ENCODE measurements around the gene PTX4.
"Not testable (repeated sequence)": the region's sequence is repeated elsewhere in the genome, so short reads cannot be mapped to it uniquely, and the experiment has no call there.

The PTX4 gene

DNA sequence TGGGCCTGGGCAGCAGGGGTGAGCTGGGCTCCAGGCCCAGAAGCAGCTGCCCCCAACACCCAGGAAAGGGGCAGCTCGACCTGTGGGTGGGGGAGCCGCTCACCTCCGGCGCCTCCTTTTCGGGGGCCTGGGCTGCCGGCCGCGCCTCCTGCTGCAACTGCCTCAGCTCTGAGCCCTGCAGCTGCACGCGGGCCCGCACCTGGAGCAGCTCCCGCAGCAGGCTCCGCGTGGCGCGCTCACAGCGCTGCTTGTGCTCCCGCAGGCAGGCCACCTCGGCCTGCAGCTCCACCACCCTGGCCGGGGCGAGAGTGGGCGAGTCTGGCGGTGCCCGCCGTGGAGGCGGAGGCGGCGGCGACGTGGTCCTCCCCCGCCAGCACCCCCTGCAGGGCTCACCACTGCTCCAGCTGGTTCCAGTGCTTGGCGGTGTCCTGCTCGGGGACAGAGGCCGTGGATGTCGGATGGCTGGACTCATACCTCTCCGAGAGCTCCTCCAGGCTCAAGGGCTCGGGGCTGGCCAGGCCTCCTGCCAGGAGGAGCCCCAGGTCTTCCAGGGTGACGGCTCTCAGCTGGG lies 45.3 kb downstream of the PTX4 start:
- Histone ChIP-seq H3K27me3 (replicated peaks; ENCODE audit: control insufficient read depth, insufficient read depth, low read length) (no peaks in the 10 kb centered on the region), H3K36me3 (ENCODE audit: control insufficient read depth, insufficient read depth, low read length) (peaks cover 3% of the 10 kb centered on the region), H3K4me3 (replicated peaks; ENCODE audit: low read depth, low read length) (no peak overlapping the region)
- DNase-seq (ENCODE audit: extremely low read depth, insufficient read length), result no peak
- TF ChIP-seq, protein P1, sequence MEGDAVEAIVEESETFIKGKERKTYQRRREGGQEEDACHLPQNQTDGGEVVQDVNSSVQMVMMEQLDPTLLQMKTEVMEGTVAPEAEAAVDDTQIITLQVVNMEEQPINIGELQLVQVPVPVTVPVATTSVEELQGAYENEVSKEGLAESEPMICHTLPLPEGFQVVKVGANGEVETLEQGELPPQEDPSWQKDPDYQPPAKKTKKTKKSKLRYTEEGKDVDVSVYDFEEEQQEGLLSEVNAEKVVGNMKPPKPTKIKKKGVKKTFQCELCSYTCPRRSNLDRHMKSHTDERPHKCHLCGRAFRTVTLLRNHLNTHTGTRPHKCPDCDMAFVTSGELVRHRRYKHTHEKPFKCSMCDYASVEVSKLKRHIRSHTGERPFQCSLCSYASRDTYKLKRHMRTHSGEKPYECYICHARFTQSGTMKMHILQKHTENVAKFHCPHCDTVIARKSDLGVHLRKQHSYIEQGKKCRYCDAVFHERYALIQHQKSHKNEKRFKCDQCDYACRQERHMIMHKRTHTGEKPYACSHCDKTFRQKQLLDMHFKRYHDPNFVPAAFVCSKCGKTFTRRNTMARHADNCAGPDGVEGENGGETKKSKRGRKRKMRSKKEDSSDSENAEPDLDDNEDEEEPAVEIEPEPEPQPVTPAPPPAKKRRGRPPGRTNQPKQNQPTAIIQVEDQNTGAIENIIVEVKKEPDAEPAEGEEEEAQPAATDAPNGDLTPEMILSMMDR (IDR thresholded peaks at IDR 0.05; ENCODE audit: insufficient read depth, low read length, poor library complexity, severe bottlenecking), result no peak

DNA sequence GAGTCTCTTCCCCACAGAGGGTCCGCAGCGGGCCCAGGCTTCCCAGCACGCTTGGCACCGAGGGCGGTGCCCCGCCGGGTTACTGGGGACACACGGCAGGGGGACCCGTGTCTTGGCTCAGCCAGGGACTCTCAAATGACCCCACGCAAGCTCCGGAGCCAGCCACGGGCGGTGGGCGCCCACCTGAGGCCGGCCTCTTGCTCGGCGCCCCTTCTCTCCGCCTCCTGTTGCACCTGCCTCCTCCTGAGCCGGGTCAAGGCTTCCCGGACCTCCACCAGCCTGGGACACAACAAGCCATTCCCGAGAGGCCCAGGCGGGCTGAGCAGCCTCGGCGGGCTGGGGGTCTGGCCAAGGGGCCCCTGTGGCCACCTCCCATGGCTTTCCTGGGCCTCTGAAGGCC lies 46.0 kb downstream of the PTX4 start:
- Histone ChIP-seq H3K36me3 (ENCODE audit: control insufficient read depth, insufficient read depth, low read length) (peaks cover 3% of the 10 kb centered on the region), H3K4me3 (replicated peaks; ENCODE audit: low read depth, low read length) (no peak overlapping the region), H3K27me3 (replicated peaks; ENCODE audit: control insufficient read depth, insufficient read depth, low read length) (no peaks in the 10 kb centered on the region)
- TF ChIP-seq, protein P1 (IDR thresholded peaks at IDR 0.05; ENCODE audit: insufficient read depth, low read length, poor library complexity, severe bottlenecking), result no peak
- no peak for DNase-seq (ENCODE audit: extremely low read depth, insufficient read length)

DNA sequence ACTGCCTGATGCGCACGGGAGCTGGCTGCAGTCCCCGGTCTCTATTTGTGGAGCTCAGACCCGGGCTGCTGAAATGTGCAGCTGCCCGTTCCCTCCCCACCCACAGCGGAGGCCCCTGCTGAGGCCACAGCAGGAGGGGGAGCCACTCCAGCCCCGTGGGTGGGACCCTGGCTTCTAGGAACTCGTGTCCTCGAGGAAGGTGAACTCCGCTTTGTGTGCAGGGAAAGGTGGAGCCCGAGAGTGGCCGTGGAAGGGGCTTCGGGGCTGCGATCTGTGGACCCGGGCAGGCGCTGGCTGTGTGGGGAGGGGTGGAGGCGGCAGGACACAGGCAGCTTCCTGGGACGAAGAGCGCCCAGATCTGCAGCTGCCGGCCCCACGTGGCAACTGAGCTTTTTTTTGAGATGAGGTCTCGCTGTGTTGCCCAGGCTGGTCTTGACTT lies 47.3 kb downstream of the PTX4 start:
- Histone ChIP-seq H3K27me3 (replicated peaks; ENCODE audit: control insufficient read depth, insufficient read depth, low read length) (no peaks in the 10 kb centered on the region), H3K36me3 (ENCODE audit: control insufficient read depth, insufficient read depth, low read length) (no peaks in the 10 kb centered on the region; the same call in none of the 2 replicates), H3K4me3 (replicated peaks; ENCODE audit: low read depth, low read length) (no peak overlapping the region)
- TF ChIP-seq, protein P1 (IDR thresholded peaks at IDR 0.05; ENCODE audit: insufficient read depth, low read length, poor library complexity, severe bottlenecking), result no peak
- DNase-seq (ENCODE audit: extremely low read depth, insufficient read length), result no peak

DNA sequence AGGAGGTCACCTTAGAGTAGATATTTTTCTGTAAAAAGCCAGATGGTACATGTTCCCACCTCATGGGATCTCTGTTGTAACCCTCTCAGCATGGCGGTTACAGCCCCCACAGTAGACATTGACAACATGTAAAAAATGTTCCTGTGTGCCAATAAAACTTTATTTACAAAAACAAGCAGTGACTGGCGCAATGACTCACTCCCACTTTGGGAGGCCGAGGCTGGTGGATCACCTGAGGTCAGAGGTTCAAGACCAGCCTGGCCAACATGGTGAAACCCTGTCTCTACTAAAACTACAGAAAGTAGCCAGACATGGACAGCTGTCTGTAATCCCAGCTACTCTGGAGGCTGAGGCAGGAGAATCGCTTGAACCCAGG lies 49.1 kb downstream of the PTX4 start:
- H3K36me3 ChIP-seq (ENCODE audit: control insufficient read depth, insufficient read depth, low read length); DNase-seq (ENCODE audit: extremely low read depth, insufficient read length); H3K27me3 ChIP-seq (replicated peaks; ENCODE audit: control insufficient read depth, insufficient read depth, low read length); H3K4me3 ChIP-seq (replicated peaks; ENCODE audit: low read depth, low read length): not testable (repeated sequence)

DNA sequence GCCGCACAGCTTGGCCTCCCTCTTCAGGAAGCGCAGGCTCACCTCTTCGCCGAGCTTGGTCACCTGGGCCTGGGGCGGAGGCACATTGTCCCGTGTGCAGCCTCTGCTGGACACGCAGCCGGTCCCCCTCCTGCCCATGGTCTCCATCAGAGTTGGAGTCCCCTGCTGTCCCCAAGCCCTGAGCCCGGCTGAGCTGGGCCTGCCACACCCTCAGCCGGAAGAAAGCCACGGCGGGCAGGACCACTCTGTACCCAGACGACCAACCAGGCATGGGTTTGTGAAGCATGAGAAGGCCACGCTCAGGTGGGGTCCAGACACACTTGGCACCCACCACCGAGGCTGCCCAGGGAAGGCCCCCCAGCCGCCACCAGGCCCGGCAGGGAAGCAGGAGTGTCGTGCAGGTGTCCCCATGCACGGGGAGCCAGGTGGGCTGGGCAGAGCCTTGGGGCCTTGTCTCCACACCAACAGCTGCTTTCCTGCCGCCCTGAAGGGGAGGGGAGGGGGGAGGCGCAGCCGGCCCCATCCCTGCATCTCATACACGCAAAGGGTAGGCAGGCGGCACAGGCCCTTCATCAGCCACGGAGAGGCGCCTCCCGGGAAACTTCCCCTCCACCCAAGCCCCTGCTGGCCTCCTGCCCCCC lies 49.6 kb downstream of the PTX4 start:
- H3K27me3 ChIP-seq (replicated peaks; ENCODE audit: control insufficient read depth, insufficient read depth, low read length), result no peaks in the 10 kb centered on the region
- TF ChIP-seq, protein P1 (IDR thresholded peaks at IDR 0.05; ENCODE audit: insufficient read depth, low read length, poor library complexity, severe bottlenecking), result no peak
- H3K36me3 ChIP-seq (ENCODE audit: control insufficient read depth, insufficient read depth, low read length), result no peaks in the 10 kb centered on the region
- no peak for DNase-seq (ENCODE audit: extremely low read depth, insufficient read length)
- no peak overlapping the region for H3K4me3 ChIP-seq (replicated peaks; ENCODE audit: low read depth, low read length)

DNA sequence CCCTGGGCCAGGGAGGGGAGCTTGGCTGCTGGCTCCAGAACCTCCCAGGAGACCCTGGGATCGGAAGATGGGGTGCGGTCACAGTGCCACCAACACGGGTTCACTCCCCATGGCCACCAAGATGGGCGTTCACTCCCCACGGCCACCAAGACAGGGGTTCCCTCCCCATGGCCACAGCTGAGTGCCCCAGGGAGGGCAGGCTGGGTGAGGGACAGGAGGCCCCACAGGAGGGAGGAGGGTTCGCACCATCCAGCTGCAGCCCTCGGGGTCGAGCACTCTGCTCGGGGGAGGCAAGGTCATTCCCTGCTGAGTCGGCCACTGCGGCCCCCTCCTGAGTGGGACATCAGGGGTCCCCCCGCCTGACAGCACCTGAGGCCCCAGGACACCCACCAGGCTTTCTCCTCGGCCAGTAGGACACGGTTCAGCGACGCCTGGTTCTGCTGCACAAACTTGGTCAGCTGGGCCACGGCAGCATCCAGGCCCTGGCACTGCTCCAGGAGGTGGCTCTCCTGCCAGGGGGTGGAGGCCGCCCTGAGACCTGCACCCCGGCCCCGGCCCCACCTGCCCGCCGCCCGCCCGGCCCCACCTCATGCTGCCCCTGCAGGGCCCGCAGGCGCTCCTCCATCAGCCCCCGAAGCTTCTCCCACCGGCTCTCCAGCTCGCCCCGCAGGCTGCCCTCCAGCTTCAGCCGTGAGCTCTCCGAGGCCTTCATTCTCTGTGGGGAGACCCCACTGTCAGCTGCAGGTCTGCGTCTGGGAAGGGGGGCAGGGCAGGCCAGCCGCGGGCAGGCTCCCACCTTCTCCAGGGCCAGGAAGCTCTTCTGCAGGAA lies 50.3 kb downstream of the PTX4 start:
- TF ChIP-seq, protein P1 (IDR thresholded peaks at IDR 0.05; ENCODE audit: insufficient read depth, low read length, poor library complexity, severe bottlenecking), result no peak
- Histone ChIP-seq H3K4me3 (replicated peaks; ENCODE audit: low read depth, low read length) (no peak overlapping the region), H3K27me3 (replicated peaks; ENCODE audit: control insufficient read depth, insufficient read depth, low read length) (no peaks in the 10 kb centered on the region), H3K36me3 (ENCODE audit: control insufficient read depth, insufficient read depth, low read length) (no peaks in the 10 kb centered on the region)
- no peak for DNase-seq (ENCODE audit: extremely low read depth, insufficient read length)
